H1 (cell line): ENCODE data around the gene RIPOR2. TPM values are rescaled to one million over a fixed set of nuclear protein-coding genes. Genes with fewer than 3 reads are reported as not detected.

Experiments used
- CTCF ChIA-PET: fragments of 300-600 bp; sonication (Branson Sonifier 250); formaldehyde crosslinking; loops from one replicate; lab custom pipeline; 2021; ENCODE audit not compliant: partially characterized antibody; lab: Charles Lee
- POLR2A ChIA-PET: fragments of 300-600 bp; sonication (Branson Sonifier 250); formaldehyde crosslinking; loops from one replicate; lab custom pipeline; 2021; ENCODE audit warnings: inconsistent platforms; ENCODE audit not compliant: partially characterized antibody; lab: Charles Lee
- DNase-seq, 2 experiments: peaks; one replicate each; pipeline versions ENCODE4 v3.0.0 to v3.0.0-alpha.2; 2010 to 2022; ENCODE audit warnings: low spot score in 2 of 2, low read depth in 1 of 2, mixed read lengths in 1 of 2
- FAIRE-seq: peaks from 2 replicates; lab custom pipeline; 2011; peaks lifted over from hg19 to GRCh38; lab: Jason Lieb, UNC
- H2AFZ ChIP-seq: 2 replicates; pipeline ENCODE4 v1.8.1; 2012; ENCODE audit warnings: low read length, inconsistent platforms
- H2AK5ac ChIP-seq: 2 replicates; pipeline ENCODE4 v1.6.1; 2013; ENCODE audit warnings: low read depth, low read length
- H2BK120ac ChIP-seq: replicated peaks from 2 replicates; pipeline ENCODE3; 2013; ENCODE audit warnings: low read depth, low read length, inconsistent platforms
- H2BK12ac ChIP-seq: 2 replicates; pipeline ENCODE4 v1.6.1; 2013; ENCODE audit warnings: low read depth, low read length
- H2BK15ac ChIP-seq: 2 replicates; pipeline ENCODE4 v1.6.1; 2013; ENCODE audit warnings: low read length
- H2BK20ac ChIP-seq: 2 replicates; pipeline ENCODE4 v1.6.1; 2013; ENCODE audit warnings: low read length
- H2BK5ac ChIP-seq: 2 replicates; pipeline ENCODE4 v1.6.1; 2013; ENCODE audit warnings: low read depth, low read length
- H3K14ac ChIP-seq: 2 replicates; pipeline ENCODE4 v1.6.1; 2013; ENCODE audit warnings: inconsistent platforms; ENCODE audit not compliant: insufficient read length
- H3K18ac ChIP-seq: 2 replicates; pipeline ENCODE4 v1.6.1; 2013; ENCODE audit warnings: low read length; ENCODE audit errors: extremely low read depth
- H3K23ac ChIP-seq: 2 replicates; pipeline ENCODE4 v1.6.1; 2013; ENCODE audit warnings: inconsistent platforms; ENCODE audit not compliant: insufficient read length
- H3K23me2 ChIP-seq: 2 replicates; pipeline ENCODE4 v1.6.1; 2013; ENCODE audit warnings: low read depth, low read length
- H3K27ac ChIP-seq: 2 replicates; pipeline ENCODE4 v1.6.1; 2011; ENCODE audit warnings: low read depth, low read length, inconsistent platforms
- H3K27me3 ChIP-seq, 4 experiments: replicated peaks in 1 of 4; 1 replicate in 1 of 4; 2 replicates in 3 of 4; pipeline versions ENCODE4 v1.6.1 to v1.8.1; 2011 to 2013; ENCODE audit warnings: low read length in 3 of 4, mild to moderate bottlenecking in 3 of 4, inconsistent platforms in 2 of 4, mixed read lengths in 2 of 4, moderate library complexity in 1 of 4; ENCODE audit not compliant: control insufficient read depth in 3 of 4, insufficient read depth in 3 of 4; ENCODE audit errors: extremely low read depth in 1 of 4
- H3K36me3 ChIP-seq, 4 experiments: 2 replicates each; pipeline versions ENCODE4 v1.6.1 to v1.8.1; 2011 to 2013; ENCODE audit warnings: mild to moderate bottlenecking in 4 of 4, low read length in 3 of 4, moderate library complexity in 2 of 4, control low read depth in 1 of 4, inconsistent platforms in 1 of 4; ENCODE audit not compliant: insufficient read depth in 4 of 4, control insufficient read depth in 2 of 4
- H3K4ac ChIP-seq: replicated peaks from 2 replicates; pipeline ENCODE3; 2013; ENCODE audit warnings: low read length, low read depth, mixed read lengths, inconsistent platforms; ENCODE audit not compliant: insufficient read length
- H3K4me1 ChIP-seq, 4 experiments: replicated peaks in 1 of 4; 1 replicate in 1 of 4; 2 replicates in 3 of 4; pipeline versions ENCODE4 v1.6.1 to v1.8.1; 2011 to 2013; ENCODE audit warnings: low read length in 3 of 4, inconsistent platforms in 2 of 4, mixed read lengths in 1 of 4; ENCODE audit not compliant: insufficient read depth in 4 of 4, control insufficient read depth in 3 of 4
- H3K4me2 ChIP-seq, 2 experiments: 2 replicates each; pipeline versions ENCODE4 v1.6.1 to v1.8.1; 2011 to 2013; ENCODE audit warnings: low read depth in 2 of 2, low read length in 2 of 2, control low read depth in 1 of 2, inconsistent platforms in 1 of 2, mild to moderate bottlenecking in 1 of 2; ENCODE audit not compliant: insufficient read depth in 1 of 2
- H3K4me3 ChIP-seq, 4 experiments: fragments of 200-600, 300-600 bp in 1 of 4; sonication (generic), shearing (Covaris generic), sonication (Bioruptor Twin) in 1 of 4; 2 replicates each; pipeline versions ENCODE4 v1.5.1 to v1.8.1; 2011 to 2016; ENCODE audit warnings: low read length in 4 of 4, low read depth in 3 of 4, control low read depth in 2 of 4, inconsistent platforms in 2 of 4, mild to moderate bottlenecking in 2 of 4, mixed read lengths in 1 of 4, moderate library complexity in 1 of 4; ENCODE audit not compliant: insufficient read depth in 2 of 4; ENCODE audit errors: extremely low read depth in 1 of 4
- H3K56ac ChIP-seq: replicated peaks from 2 replicates; pipeline ENCODE3; 2013; ENCODE audit warnings: low read depth, mild to moderate bottlenecking, mixed read lengths, low read length, inconsistent platforms; ENCODE audit not compliant: insufficient read length
- H3K79me1 ChIP-seq: 2 replicates; pipeline ENCODE4 v1.6.1; 2013; ENCODE audit warnings: low read depth, low read length, control low read depth
- H3K79me2 ChIP-seq, 2 experiments: 2 replicates each; pipeline versions ENCODE4 v1.6.1 to v1.8.1; 2012 to 2013; ENCODE audit warnings: low read length in 2 of 2, mild to moderate bottlenecking in 2 of 2, inconsistent platforms in 1 of 2; ENCODE audit not compliant: insufficient read depth in 2 of 2, control insufficient read depth in 1 of 2
- H3K9ac ChIP-seq, 4 experiments: replicated peaks in 1 of 4; 1 replicate in 1 of 4; 2 replicates in 3 of 4; pipeline versions ENCODE4 v1.6.1 to v1.8.1; 2011 to 2013; ENCODE audit warnings: low read depth in 3 of 4, low read length in 3 of 4, control low read depth in 2 of 4, mild to moderate bottlenecking in 2 of 4, moderate library complexity in 2 of 4, inconsistent platforms in 1 of 4; ENCODE audit errors: extremely low read depth in 1 of 4
- H3K9me3 ChIP-seq, 2 experiments: 2 replicates each; pipeline versions ENCODE4 v1.6.1 to v1.8.1; 2012 to 2013; ENCODE audit warnings: mild to moderate bottlenecking in 2 of 2, moderate library complexity in 2 of 2, control low read depth in 1 of 2, inconsistent platforms in 1 of 2, low read depth in 1 of 2, low read length in 1 of 2, mixed read lengths in 1 of 2; ENCODE audit not compliant: insufficient read depth in 2 of 2
- H4K20me1 ChIP-seq, 2 experiments: replicated peaks in 1 of 2; 2 replicates each; pipeline versions ENCODE3 to v1.8.1; 2011 to 2013; ENCODE audit warnings: inconsistent platforms in 2 of 2, low read length in 2 of 2, mild to moderate bottlenecking in 1 of 2; ENCODE audit not compliant: insufficient read depth in 2 of 2, control insufficient read depth in 1 of 2
- H4K5ac ChIP-seq: 2 replicates; pipeline ENCODE4 v1.6.1; 2013; ENCODE audit warnings: low read length, low read depth, mixed read lengths, inconsistent platforms; ENCODE audit not compliant: insufficient read length
- H4K8ac ChIP-seq: 2 replicates; pipeline ENCODE4 v1.8.0; 2013; ENCODE audit warnings: mild to moderate bottlenecking, moderate library complexity, low read length, inconsistent platforms; ENCODE audit not compliant: insufficient read depth; ENCODE audit errors: extremely low read depth
- H4K91ac ChIP-seq: replicated peaks from 2 replicates; pipeline ENCODE3; 2013; ENCODE audit warnings: low read length, mixed read lengths, inconsistent platforms; ENCODE audit not compliant: insufficient read length
- WGBS, 2 experiments: shearing (Covaris generic) in 1 of 2; methylation state at CpG; one replicate each; pipeline versions ENCODE4 v1.1.6 to v1.1.7; 2013 to 2015; ENCODE audit warnings: low lambda C conversion rate in 2 of 2, mixed read lengths in 2 of 2, inconsistent platforms in 1 of 2, low coverage in 1 of 2, missing lambda C conversion rate in 1 of 2; ENCODE audit not compliant: insufficient replicate concordance in 2 of 2, insufficient coverage in 1 of 2, insufficient read length in 1 of 2; ENCODE audit errors: extremely low coverage in 1 of 2, missing lambda C conversion rate in 1 of 2; 5-methylcytosine and 5-hydroxymethylcytosine counted together
- polyA plus RNA-seq, 7 experiments: library from polyadenylated mRNA; depleted of rRNA in 3 of 7; stranded (reverse) in 5 of 7; unstranded in 2 of 7; fragments of >200 nt in 5 of 7; fragments of 200-250 nt in 2 of 7; gene quantifications; 1 replicate in 5 of 7; 2 replicates in 1 of 7; 4 replicates in 1 of 7; pipeline versions ENCODE4 v1.2.1 to v1.2.3, GENCODE V29; 2011 to 2013; ENCODE audit warnings: missing spikeins in 2 of 7, mixed read lengths in 2 of 7
- total RNA-seq: library from RNA; stranded (reverse); fragmentation: NEBNext Ultra II Directional; extraction: Animal tissue kit (Norgen Biotek cat#: 25700); gene quantifications from 2 replicates; pipeline ENCODE4 v1.2.1, GENCODE V29; 2021

The RIPOR2 gene
- total and polyA plus RNA-seq, 2 of the 8 experiments (the other 6 are each of a cell fraction or from before 2014, with no cell fraction given), result 16.7 to 45.6 TPM

- H3K36me3 ChIP-seq, result no peaks in the 10 kb centered on the region
- H3K4me2 ChIP-seq, result no peak overlapping the region
- no peak overlapping the region for H3K14ac ChIP-seq
- no peak overlapping the region for H4K8ac ChIP-seq
- H3K9me3 ChIP-seq, result no peaks in the 10 kb centered on the region
- no peaks in the 10 kb centered on the region for H4K20me1 ChIP-seq
- no peak for DNase-seq
- peak overlapping the region; percentile 40; the same call in 1 of the 2 replicates for H2BK20ac ChIP-seq
- no peak overlapping the region for H4K91ac ChIP-seq
- H3K9ac ChIP-seq, result no peak overlapping the region
- no peaks in the 10 kb centered on the region for H3K23me2 ChIP-seq
- no peak overlapping the region for H3K4me3 ChIP-seq
- H3K4ac ChIP-seq, result no peak overlapping the region
- no peaks in the 10 kb centered on the region for H3K79me2 ChIP-seq
- 94% methylated on average over 7 of the region's 7 CpGs; no CpG with 5 or more reads in 1 of the 2 experiments for WGBS, 2 experiments
- H3K56ac ChIP-seq, result no peak overlapping the region
- no peak overlapping the region for H2BK15ac ChIP-seq
- H3K27me3 ChIP-seq, result no peaks in the 10 kb centered on the region
- no peak overlapping the region for H2AK5ac ChIP-seq
- no peak overlapping the region for H3K27ac ChIP-seq
- POLR2A ChIA-PET, result interaction anchor here (1.2 kb wide), 2 partner anchors 17 to 72 kb away, joined by 3 to 6 read pairs; no protein-coding TSS in a partner anchor
- no peak overlapping the region for H3K23ac ChIP-seq
- no peak overlapping the region for H2AFZ ChIP-seq
- CTCF ChIA-PET, result interaction anchor here (0.6 to 2.3 kb wide), 5 partner anchors 17 to 274 kb away, joined by 3 to 12 read pairs (median 3); partner anchors contain the start of gene RIPOR2
- peaks cover 0 to 5% (median 5%) of the 10 kb centered on the region in 4 experiments; a peak in 2 of 7 replicates for H3K4me1 ChIP-seq
- no peak overlapping the region for H2BK12ac ChIP-seq
- no peak overlapping the region for H4K5ac ChIP-seq
- H2BK5ac ChIP-seq, result no peak overlapping the region
- no peak overlapping the region for H2BK120ac ChIP-seq
- H3K18ac ChIP-seq, result no peak overlapping the region; the same call in 1 of the 2 replicates
- no peaks in the 10 kb centered on the region for H3K79me1 ChIP-seq
- FAIRE-seq, result no peak
Observed at GRCh38 chr6:24974182-24975171, 38.7 kb upstream of the RIPOR2 start.
